ENCODE data around the gene TAF7L. TPM values are rescaled to one million over a fixed set of nuclear protein-coding genes. Genes with fewer than 3 reads are reported as not detected.

The TAF7L gene
- total RNA-seq, 1 experiment from 2014 or later = 0.18 TPM

DNA sequence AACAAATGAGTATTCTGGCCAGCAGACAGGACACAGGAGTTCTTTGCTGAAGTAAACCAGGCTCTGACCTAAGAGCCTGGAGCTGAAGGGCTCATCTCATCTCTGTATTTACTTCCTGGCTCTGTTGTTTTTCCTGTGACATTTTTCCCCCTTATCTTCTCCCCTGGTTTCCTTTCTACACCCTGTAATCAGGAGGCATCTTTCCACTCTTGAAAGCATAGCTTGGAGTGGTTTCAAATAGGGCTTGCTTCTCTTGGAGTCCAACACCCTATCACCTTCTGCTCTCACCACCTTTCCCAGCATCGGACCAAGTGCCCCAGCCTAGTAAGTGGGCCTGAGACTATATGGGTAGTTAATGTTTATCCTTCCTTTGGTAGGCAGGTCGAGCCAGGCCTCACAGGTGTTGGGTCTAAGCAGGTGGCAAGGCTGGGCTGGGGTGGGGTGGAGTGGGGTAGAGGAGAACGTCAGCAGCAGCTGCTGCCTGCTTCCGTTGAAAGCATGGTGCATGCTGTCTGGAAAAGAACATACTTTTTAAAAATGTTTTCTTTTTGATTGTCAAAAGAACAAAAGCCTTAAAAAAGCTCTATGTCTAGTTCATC lies 70.4 kb downstream of the TAF7L start:
- ChIA-PET POLR2A (no interaction called here), CTCF (no interaction called here)
- ATAC-seq = no peak
- TF ChIP-seq, protein P1, sequence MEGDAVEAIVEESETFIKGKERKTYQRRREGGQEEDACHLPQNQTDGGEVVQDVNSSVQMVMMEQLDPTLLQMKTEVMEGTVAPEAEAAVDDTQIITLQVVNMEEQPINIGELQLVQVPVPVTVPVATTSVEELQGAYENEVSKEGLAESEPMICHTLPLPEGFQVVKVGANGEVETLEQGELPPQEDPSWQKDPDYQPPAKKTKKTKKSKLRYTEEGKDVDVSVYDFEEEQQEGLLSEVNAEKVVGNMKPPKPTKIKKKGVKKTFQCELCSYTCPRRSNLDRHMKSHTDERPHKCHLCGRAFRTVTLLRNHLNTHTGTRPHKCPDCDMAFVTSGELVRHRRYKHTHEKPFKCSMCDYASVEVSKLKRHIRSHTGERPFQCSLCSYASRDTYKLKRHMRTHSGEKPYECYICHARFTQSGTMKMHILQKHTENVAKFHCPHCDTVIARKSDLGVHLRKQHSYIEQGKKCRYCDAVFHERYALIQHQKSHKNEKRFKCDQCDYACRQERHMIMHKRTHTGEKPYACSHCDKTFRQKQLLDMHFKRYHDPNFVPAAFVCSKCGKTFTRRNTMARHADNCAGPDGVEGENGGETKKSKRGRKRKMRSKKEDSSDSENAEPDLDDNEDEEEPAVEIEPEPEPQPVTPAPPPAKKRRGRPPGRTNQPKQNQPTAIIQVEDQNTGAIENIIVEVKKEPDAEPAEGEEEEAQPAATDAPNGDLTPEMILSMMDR (IDR thresholded peaks at IDR 0.05) = no peak
- no peak for TF ChIP-seq TCF7L2 (IDR thresholded peaks at IDR 0.05; ENCODE audit: low read depth, low read length)
- TF ChIP-seq POLR2AphosphoS5 (IDR thresholded peaks at IDR 0.05; ENCODE audit: low read depth, low read length) = no peak
- TF ChIP-seq, protein P2, sequence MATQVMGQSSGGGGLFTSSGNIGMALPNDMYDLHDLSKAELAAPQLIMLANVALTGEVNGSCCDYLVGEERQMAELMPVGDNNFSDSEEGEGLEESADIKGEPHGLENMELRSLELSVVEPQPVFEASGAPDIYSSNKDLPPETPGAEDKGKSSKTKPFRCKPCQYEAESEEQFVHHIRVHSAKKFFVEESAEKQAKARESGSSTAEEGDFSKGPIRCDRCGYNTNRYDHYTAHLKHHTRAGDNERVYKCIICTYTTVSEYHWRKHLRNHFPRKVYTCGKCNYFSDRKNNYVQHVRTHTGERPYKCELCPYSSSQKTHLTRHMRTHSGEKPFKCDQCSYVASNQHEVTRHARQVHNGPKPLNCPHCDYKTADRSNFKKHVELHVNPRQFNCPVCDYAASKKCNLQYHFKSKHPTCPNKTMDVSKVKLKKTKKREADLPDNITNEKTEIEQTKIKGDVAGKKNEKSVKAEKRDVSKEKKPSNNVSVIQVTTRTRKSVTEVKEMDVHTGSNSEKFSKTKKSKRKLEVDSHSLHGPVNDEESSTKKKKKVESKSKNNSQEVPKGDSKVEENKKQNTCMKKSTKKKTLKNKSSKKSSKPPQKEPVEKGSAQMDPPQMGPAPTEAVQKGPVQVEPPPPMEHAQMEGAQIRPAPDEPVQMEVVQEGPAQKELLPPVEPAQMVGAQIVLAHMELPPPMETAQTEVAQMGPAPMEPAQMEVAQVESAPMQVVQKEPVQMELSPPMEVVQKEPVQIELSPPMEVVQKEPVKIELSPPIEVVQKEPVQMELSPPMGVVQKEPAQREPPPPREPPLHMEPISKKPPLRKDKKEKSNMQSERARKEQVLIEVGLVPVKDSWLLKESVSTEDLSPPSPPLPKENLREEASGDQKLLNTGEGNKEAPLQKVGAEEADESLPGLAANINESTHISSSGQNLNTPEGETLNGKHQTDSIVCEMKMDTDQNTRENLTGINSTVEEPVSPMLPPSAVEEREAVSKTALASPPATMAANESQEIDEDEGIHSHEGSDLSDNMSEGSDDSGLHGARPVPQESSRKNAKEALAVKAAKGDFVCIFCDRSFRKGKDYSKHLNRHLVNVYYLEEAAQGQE (IDR thresholded peaks at IDR 0.05; ENCODE audit: insufficient read depth in 1 of 2, low read depth in 2 of 2, low read length in 1 of 2) = no peak
- TF ChIP-seq SIN3A (IDR thresholded peaks at IDR 0.05; ENCODE audit: borderline replicate concordance, insufficient read depth, low read depth, low read length) = no peak
- BruUV-seq (replicated peaks) = no TSS peak
- H3K36me3 ChIP-seq (ENCODE audit: control insufficient read depth, insufficient read depth, low read length) = no peaks in the 10 kb centered on the region
- DNase-seq (ENCODE audit: low read depth, low spot score) = no peak
- H3K4me3 ChIP-seq (ENCODE audit: low read depth in 2 of 2, low read length in 2 of 2) = no peak overlapping the region
- no peak overlapping the region for H3K27ac ChIP-seq (ENCODE audit: low read length)
- no peaks in the 10 kb centered on the region for H3K27me3 ChIP-seq (ENCODE audit: control insufficient read depth, insufficient read depth, low read length)
- no peaks in the 10 kb centered on the region for H3K4me1 ChIP-seq (ENCODE audit: control insufficient read depth, insufficient read depth, low read length)
- in situ Hi-C loops (cut with HindIII; ENCODE audit: low pct_unique_long_range_greater_than_20kb, low sequenced_read_pairs) = no loop called here
- intact Hi-C loops (cut with micrococcal nuclease; ENCODE audit: unreplicated experiment) = no loop called here
- no peaks in the 10 kb centered on the region for H3K9me3 ChIP-seq (ENCODE audit: control insufficient read depth, insufficient read depth, low read depth, low read length)

DNA sequence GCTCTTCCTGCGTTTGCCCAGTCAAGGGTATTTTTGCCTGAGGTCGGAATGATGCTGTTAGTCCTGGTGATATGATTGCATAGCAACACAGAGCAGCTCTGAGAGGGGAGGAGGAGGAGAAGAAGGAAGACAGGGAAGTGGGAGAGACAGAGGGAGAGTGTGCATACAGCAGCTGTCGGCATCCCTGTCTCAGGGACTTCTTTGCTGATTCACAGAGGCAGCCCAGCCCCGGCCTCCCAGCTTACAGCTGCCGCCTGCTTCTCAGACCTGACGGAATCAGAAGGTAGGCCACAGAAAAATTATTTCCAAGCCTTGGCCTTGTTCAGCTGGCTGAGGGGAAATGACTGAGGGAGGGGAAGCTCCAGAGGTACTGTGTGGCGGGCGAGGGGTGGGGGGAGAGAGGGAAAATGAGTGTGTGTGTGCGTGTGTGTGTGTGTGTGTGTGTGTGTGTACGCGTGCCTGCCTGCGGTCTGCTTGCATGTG lies 71.2 kb downstream of the TAF7L start:
- TF ChIP-seq, protein P2 (IDR thresholded peaks at IDR 0.05; ENCODE audit: insufficient read depth in 1 of 2, low read depth in 2 of 2, low read length in 1 of 2) = no peak
- TF ChIP-seq, protein P1 (IDR thresholded peaks at IDR 0.05) = no peak
- no peak for TF ChIP-seq TCF7L2 (IDR thresholded peaks at IDR 0.05; ENCODE audit: low read depth, low read length)
- no peak for TF ChIP-seq SIN3A (IDR thresholded peaks at IDR 0.05; ENCODE audit: borderline replicate concordance, insufficient read depth, low read depth, low read length)
- no peak for TF ChIP-seq POLR2AphosphoS5 (IDR thresholded peaks at IDR 0.05; ENCODE audit: low read depth, low read length)
- CTCF ChIA-PET = no interaction called here
- Histone ChIP-seq H3K27me3 (ENCODE audit: control insufficient read depth, insufficient read depth, low read length) (no peaks in the 10 kb centered on the region), H3K4me1 (ENCODE audit: control insufficient read depth, insufficient read depth, low read length) (no peaks in the 10 kb centered on the region), H3K36me3 (ENCODE audit: control insufficient read depth, insufficient read depth, low read length) (no peaks in the 10 kb centered on the region), H3K4me3 (ENCODE audit: low read depth in 2 of 2, low read length in 2 of 2) (no peak overlapping the region), H3K9me3 (ENCODE audit: control insufficient read depth, insufficient read depth, low read depth, low read length) (no peaks in the 10 kb centered on the region), H3K27ac (ENCODE audit: low read length) (no peak overlapping the region)
- DNase-seq (ENCODE audit: low read depth, low spot score) (no peak), ATAC-seq (no peak)
- no TSS peak for BruUV-seq (replicated peaks)
- in situ Hi-C loops (cut with HindIII; ENCODE audit: low pct_unique_long_range_greater_than_20kb, low sequenced_read_pairs) (no loop called here), intact Hi-C loops (cut with micrococcal nuclease; ENCODE audit: unreplicated experiment) (no loop called here)
- POLR2A ChIA-PET = no interaction called here

Data from Panc1 (cell line).